HS-5 (cell line): ENCODE data around the gene SUGP1.

ENCODE experiments used
- DNase-seq: peaks from one replicate; pipeline ENCODE4 v3.0.0-alpha.2; 2012; ENCODE audit warnings: low read depth

SUGP1 gene

GRCh38 chr19:19303411-19303810, 16.9 kb downstream of the SUGP1 start:
- DNase-seq: no peak

GRCh38 chr19:19300613-19301012, 19.7 kb downstream of the SUGP1 start:
- no peak for DNase-seq

DNA sequence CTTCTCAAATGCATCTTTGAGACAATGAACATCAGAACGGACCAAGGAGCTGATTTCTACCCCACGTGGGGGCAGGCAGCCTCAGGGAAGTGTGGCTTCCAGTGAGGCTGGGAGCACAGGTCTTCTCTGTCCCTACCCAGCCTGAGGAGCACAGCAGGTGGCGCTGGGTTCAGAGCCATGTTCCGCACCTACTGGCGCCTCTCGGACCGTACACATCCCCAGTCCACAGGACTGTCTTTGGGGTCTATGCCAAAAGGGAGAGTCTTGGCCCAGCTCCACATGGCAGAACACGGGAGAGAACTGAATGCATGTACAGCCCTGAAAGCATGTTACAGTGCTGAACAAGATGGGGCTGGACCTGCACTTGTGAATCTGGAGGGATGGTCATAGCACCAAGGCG, 22.6 kb downstream of the SUGP1 start:
- DNase-seq: no peak

DNA sequence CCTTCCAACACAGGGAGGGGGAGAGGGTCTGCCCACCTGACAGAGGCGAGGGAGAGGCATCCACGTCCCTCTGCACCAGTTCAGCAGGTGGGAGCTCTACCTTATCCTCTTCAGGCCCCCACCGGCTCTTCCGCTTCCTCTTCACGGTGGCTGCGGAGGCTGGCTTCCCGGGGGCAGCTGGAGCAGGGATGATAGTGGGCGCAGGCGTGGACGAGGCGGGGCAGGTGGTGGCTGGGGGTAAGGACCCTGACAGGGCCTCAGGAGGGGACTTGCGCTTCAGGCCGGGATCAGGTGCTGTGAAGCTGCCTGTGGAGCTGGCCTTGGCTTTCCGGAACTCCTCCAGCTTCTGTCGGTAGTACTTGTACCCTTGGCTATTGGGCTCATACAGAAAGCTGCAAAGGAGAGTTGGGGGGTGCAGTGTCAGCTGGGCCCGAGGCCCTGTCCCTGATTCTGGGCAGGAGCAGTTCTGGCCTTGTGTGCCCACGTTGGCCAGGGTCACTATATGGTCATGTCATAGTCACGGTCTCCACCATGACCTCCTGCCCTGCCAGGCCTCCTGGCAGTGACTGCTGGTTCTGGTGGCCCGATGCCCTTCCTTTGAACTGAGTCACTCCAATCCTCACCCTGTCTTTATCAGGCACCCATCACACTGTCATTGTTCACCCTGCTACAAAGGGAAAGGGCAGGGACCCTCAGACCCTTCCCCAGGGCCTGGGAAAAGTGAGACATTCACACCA, 23.2 kb downstream of the SUGP1 start:
- DNase-seq: no peak

DNA sequence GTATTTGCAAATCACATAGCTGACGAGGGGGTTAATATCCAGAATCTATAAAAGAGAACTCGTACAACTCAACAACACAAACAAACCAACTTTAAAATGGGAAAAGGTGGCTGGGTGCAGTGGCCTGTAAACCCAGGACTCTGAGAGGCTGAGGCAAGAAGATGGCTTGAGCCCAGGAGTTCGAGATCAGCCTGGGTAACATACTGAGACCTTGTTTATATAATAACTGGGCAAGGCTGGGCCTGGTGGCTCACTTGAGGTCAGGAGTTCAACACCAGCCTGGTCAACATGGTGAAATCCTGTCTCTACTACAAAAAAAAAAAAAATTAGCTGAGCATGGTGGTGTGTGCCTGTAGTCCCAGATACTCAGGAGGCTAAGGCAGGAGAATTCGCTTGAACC, 25.4 kb downstream of the SUGP1 start:
- no peak for DNase-seq

GRCh38 chr19:19292607-19293006, 27.7 kb downstream of the SUGP1 start:
- no peak for DNase-seq

- no peak for DNase-seq
These were observed 34.6 kb downstream of the SUGP1 start for GRCh38 chr19:19285686-19286085.

GRCh38 chr19:19280561-19280960, 39.7 kb downstream of the SUGP1 start:
- no peak for DNase-seq

- DNase-seq: no peak
These were observed 40.5 kb downstream of the SUGP1 start for GRCh38 chr19:19279853-19280252.

- no peak for DNase-seq
These were observed 41.2 kb downstream of the SUGP1 start for GRCh38 chr19:19279062-19279612.

DNA sequence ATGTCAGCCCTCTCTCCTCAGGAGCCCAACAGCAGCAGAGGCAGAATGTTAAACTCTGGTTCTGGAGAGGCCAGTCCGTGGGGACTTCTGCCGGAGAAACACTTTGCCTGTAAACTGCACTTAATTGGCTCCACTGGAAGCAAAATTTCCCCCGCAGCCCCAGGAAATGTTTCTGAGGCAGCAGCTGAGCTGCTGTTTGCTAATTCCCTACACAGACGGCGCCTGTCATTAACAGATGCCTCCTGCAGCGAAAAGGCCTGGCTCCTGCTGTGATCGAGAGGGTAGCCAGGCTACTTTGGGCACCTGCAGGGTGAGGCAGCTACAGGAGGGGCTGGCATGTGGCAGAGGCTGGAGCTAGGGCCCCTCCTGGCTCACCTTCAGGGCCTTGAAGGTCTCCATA, 42.0 kb downstream of the SUGP1 start:
- no peak for DNase-seq

GRCh38 chr19:19276851-19277250, 43.5 kb downstream of the SUGP1 start:
- DNase-seq: no peak

GRCh38 chr19:19276386-19276785, 43.9 kb downstream of the SUGP1 start:
- DNase-seq: no peak

- no peak for DNase-seq
These were observed 45.4 kb downstream of the SUGP1 start for GRCh38 chr19:19274716-19275565.

GRCh38 chr19:19274146-19274545, 46.2 kb downstream of the SUGP1 start:
- no peak for DNase-seq

GRCh38 chr19:19271828-19272599, 48.3 kb downstream of the SUGP1 start:
- DNase-seq: no peak

- DNase-seq: no peak
These were observed 49.3 kb downstream of the SUGP1 start for GRCh38 chr19:19270749-19271571.

DNA sequence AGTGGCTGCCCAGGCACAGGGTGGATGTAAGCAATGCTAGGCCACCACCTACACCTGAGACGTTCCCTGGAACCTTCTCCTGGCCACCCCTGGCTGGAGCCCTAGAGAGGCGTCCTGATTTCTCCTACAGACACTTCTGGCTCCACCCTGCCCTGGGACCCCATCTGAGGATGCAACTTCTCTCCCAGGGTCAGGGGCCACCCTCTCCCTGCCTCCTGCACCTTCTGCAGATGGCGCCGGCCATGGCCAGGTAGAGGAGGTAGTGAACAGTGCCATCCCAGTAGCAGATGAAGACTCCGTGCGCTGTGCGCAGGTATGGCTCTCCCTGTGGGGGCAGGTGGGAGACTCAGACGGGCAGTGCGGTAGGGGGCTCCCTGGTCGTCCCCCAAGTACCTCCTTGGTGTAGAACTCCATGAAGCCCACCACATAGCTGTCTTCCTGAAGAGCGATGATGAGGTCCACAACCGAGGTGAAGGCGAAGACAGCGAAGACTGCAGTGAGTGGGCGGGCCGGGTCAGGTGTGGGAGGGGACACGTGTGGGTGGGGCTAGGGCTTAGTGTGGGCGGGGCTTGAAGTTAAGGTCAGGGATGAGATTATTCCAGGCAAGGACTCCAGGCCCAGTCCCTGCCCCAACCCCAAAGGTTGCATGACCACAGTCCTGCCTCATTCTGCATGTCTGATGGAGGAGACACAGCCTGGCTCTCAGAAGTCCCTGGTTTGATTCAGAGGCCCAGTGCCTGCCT, 50.2 kb downstream of the SUGP1 start:
- no peak for DNase-seq

- DNase-seq: no peak
These were observed 51.6 kb downstream of the SUGP1 start for GRCh38 chr19:19268453-19269385.

DNA sequence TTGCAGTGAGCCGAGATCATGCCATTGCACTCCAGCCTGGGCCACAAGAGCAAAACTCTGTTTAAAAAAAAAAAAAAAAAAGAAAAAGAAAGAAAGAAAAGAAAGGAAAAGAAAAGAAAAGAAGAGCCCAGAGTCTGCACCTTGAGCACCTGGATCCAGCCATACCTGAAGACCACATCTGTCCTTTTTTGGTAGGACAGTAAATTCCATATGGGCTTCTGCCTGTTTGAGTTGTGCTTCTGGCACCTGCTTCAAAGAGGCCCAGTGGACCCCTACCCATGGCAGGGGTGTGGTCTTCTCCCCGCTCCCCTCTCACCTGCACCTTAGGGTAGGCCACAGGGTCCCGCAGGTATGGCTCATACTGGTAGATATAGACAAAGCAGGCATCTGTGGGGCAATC, 53.0 kb downstream of the SUGP1 start:
- DNase-seq: no peak
